Activated gamma-delta T cell treated with Interleukin-2 at 50 U/mL for 16 hours (primary cell): ENCODE data around the gene ATP10D.
"Not testable (repeated sequence)": the region's sequence is repeated elsewhere in the genome, so short reads cannot be mapped to it uniquely, and the experiment has no call there.

Source experiments
- DNase-seq: peaks from one replicate; pipeline ENCODE4 v3.0.0-alpha.2; 2020

ATP10D gene

GRCh38 chr4:47490550-47490949 is 5.5 kb downstream of the ATP10D start:
- DNase-seq: no peak

- no peak for DNase-seq
Measured at GRCh38 chr4:47493238-47494123, 8.4 kb downstream of the ATP10D start.

GRCh38 chr4:47494124-47494430 is 9.0 kb downstream of the ATP10D start:
- DNase-seq: no peak

GRCh38 chr4:47498899-47499298 is 13.8 kb downstream of the ATP10D start:
- DNase-seq: no peak

DNA sequence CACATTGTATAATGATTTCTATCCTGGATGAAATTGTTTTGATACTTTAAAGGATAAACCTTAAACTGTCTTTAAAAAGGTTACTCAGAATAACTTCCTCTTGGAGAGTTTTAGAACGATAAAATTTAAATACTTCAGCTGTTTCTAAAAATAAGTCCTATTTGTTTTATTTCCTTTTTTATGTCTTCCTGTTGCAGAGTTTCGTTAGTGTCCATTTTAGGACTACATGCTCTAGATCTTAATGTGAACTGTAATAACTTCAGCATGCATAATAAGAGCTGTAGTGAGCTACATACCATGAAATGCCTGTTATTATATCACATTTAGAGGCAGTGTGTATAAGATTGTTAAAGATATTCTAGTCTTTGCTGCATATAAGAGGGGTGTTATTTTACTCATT is 14.6 kb downstream of the ATP10D start:
- DNase-seq: no peak

- no peak for DNase-seq
Measured at GRCh38 chr4:47500776-47501175, 15.7 kb downstream of the ATP10D start.

DNA sequence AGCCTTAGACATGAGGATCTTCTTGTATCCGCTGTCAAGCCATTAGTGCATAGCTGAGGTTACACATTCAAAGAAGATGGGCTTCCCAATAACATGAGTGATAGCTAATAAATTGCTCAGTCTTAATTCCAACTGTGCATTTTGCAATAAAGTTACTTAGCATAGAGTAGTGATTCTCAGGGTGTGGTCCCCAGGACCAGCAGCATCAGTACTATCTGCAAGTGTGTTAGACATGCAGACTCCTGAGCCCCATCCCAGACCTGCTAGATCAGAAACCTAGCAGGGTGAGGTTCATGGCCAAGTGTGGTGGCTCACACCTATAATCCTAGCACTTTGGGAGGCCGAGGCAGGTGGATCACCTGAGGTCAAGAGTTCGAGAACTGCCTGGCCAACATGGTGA is 20.1 kb downstream of the ATP10D start:
- DNase-seq: no peak

GRCh38 chr4:47505666-47506065 is 20.6 kb downstream of the ATP10D start:
- DNase-seq: no peak

DNA sequence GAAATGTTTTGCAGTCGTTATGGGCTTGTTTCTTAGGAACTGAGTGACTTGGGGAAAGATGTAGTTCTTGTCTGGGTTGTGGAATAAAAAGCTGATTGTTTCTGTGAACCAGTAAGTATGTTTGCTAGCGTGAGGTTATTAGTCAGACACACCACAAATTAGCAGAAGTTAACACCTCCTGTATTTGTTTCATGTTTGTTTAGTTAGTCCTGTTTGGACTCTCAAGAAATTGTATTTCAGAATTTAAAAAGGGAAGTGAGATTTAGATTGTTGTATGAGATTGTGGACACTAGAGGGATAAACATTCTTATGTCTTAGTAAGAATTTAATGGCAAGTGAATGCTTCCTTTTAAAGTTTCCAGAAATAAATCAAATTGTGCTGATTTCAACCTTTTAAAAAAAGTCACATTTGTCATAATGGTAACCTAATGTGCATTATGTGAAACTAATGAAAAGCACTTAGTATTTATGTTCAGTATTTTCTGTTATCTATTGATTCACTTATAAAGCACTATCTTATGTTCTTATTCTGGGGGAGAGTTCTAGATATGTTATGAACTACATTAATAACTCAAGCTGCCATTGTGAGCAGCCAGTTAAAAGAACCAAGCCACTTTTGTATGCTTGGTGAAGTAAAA is 25.6 kb downstream of the ATP10D start:
- no peak for DNase-seq

- no peak for DNase-seq
Measured at GRCh38 chr4:47513461-47513860, 28.4 kb downstream of the ATP10D start.

DNA sequence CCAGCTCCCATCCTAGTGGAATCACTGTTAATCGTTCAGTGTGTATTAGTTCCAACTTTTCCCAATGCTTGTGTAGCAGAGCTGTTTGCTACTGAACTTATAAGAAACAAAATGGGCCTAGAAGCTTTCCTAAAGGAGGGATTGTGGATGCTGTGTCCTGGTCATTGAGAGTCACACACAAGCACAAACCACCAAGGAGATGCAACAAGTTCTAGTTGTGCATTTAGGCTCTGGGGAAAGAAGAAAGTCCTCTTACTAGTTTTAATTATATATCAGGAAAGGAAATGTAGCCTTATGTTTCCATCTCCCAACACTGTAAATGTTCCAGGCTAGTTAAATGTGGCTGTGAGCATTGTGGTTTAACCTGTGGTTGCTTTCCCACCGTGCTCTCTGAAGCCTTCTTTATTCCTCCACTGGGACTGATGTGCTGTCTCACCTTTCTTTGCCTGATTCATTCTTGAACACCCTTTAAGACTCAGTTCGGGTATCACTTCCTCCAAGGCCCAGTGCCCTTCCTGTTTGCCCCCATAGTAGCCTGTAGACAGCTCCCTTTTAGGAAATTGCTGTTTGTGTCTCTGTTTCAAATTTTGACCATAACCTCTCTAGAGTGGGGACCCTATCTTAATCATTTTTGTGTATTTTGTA is 34.3 kb downstream of the ATP10D start:
- no peak for DNase-seq

- DNase-seq: no peak
Measured at GRCh38 chr4:47525154-47525819, 40.2 kb downstream of the ATP10D start.

DNA sequence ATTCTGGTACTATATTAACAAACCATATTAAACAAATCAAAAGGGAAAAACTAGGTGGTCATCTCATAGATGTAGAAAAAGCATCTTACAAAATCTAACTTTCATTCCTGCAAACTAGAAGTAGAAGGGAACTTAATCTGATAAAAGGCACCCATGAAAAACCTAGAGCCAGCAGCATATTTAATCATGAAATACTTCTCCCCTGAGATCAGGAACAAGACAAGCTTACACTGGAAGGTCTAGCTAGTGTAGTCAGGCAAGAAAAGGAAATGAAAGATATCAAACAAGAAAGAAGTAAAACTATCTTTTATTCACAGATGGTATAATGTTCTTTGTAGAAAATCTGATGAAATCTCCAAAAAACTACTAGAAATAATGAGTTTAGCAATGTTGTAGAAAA is 41.2 kb downstream of the ATP10D start:
- DNase-seq: no peak

GRCh38 chr4:47528646-47529045 is 43.6 kb downstream of the ATP10D start:
- DNase-seq: not testable (repeated sequence)

DNA sequence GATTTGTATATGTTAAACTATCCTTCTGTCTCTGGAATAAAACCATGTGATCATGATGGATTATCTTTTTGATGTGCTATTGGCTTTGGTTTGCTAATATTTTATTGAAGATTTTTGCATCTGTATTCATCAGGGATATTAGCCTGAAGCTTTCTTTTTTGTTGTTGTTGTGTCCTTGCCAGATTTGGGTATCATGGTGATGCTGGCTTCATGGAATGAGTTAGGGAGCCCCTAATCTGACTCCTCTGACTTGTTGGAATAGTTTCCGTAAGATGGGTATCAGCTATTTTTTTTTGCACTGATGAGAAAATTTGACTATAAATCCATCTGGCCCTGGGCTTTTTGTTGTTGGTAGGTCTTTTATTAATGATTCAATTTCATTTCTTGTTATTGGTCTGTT is 45.7 kb downstream of the ATP10D start:
- no peak for DNase-seq

GRCh38 chr4:47531241-47531953 is 46.3 kb downstream of the ATP10D start:
- peak; percentile 49 for DNase-seq

DNA sequence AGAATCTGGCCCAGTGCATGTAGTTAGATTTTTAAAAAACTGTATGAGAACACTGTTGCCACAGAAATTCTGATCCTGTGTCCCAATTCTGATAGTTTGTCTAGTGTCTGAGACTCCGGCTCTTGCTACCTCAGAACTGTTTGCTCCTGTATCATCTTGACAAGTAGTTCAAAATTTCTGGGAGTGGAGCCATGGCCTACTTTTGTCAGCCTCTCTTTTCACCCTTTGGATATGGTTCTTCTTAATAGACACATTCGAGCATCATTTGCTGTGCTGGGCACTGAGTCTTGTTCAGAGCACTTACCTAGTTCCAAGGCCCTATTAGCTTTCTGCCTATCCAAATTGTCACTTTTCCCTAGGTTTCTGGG is 46.9 kb downstream of the ATP10D start:
- no peak for DNase-seq

- no peak for DNase-seq
Measured at GRCh38 chr4:47532658-47533057, 47.6 kb downstream of the ATP10D start.

DNA sequence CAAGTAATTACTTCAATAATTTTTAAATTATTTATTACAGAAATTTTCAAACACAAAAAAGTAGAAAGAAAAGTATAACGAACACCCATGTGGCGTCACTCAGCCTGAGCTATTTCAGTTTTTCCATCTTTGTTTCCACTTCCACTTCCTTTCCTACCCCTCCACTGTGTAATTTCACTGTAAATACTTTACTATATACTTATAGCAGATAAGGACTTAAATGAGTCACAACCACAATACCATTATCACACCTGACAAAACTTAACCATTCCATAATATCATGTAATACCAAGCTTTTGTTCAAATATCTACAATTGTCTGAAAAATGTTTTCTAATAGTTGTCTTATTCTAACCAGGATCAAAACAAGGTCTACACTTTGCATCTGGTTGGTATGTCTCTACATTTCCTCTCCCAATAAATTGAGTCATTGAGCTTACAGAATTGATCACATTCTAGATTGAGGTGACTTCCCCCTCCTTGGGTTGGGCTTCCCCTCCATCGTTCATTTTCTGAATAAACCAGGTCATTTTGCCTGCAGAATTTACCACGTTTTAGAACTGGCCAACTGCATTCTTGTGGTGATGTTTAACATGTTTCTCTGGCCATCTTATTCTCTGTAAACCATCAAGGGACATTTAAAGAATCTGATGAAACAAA is 48.7 kb downstream of the ATP10D start:
- DNase-seq: no peak

DNA sequence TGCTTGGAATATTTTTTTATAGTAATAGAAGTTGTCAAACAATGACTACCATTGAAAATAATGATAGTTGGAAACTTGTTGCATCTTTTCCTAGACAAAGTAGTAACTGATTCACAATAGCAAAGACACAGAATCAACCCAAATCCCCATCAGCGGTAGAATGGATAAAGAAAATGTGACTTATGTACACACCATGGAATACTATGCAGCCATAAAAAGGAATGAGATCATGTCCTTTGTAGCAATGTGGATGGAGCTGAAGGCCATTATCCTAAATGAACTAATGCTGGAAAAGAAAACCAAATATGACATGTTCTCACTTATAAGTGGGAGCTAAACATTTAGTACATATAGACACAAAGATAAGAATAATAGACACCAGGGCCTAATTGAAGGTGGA is 49.7 kb downstream of the ATP10D start:
- no peak for DNase-seq

- no peak for DNase-seq
Measured at GRCh38 chr4:47535567-47536147, 50.6 kb downstream of the ATP10D start.

GRCh38 chr4:47536966-47537365 is 51.9 kb downstream of the ATP10D start:
- no peak for DNase-seq
